ENCODE results near the gene RASAL2.
A peak's percentile ranks its signal among the peaks of the same experiment; 100 is the strongest.

Gene RASAL2

DNA sequence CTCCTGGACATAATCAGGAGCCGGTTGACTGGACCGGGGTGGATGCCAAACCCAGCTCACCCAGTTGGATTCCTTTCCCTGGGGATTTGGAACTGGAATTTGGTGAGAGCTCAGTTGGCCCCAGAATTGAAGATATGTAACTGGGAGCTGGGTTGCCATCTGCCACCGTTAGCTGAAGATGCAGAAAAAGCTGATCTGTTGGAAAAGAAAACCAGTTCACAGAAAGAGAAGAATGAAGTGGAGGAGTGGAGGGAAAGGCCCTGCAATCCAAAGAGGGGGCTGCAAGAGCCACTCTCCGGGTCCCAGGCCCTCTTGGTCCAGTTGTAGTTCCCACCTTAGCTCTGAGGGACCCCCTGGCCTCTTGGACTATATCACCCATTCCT is 435.0 kb downstream of the RASAL2 start:
- no peak for DNase-seq

DNA sequence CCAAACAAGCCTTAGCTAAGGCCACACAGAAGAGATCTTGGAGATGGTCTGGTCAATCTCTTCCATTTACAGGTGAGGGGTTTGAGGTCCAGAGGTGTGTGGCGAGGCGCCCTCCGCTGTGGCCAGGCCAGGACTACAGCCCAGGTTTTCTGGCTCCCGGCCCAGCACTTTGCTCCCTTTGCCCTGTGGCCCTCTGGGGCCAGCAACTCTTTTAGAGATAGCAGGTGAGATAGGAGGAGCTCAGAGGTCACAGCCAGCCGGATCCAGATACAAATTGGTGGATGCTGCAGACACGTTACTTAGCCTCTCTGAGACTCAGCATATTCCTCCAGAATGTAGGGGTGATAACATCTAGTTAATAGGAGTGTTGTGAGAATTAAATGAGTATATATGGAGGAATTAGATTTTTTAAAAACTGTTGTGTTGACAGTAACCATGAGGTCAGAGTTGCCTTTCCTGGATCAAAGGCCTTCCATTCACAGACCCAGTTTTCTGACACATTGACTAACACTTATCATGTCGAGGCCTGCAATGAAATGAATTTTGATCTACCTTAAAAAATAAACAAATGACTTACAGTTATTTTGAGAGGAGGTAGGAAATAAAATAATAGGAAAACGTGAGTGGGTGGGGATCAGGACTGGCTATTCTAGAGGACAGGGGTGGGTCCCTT is 435.6 kb downstream of the RASAL2 start:
- DNase-seq: no peak

DNA sequence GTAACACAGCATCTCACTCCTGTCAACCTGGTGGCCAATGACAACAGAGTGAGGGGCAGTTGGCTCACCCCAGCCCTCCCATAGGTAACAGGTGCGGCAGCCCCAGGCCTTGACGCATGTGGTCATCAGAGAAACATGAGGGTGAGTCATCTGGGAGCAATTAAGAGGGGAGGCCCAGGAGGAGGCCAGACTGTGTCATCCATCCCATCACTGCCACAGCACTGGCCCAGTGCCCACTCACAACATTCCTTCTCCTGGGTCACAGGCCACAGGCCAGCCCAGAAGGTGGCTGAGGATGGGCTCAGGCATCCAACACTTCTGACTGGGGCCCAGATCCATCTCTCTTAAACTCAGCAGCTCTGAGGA is 436.1 kb downstream of the RASAL2 start:
- DNase-seq: no peak

DNA sequence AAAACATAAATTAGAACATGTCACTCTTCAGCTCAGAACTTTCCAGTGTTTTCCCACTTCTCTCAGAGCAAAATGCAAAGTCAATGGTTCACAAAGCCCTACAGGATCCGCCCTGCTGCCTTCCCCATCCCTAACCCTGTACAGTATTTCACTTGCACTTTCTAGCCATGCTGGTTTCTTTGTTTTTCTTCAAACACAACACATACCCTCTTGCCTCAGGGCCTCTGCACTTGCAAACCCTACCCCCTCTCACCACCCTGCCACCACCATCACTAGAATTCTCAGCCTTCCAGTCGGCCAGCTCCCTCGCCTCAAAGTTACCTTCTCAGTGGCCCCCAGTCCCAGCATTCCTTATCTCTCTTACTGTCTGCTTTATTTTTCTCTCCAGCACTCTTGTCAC is 436.6 kb downstream of the RASAL2 start:
- no peak for DNase-seq

DNA sequence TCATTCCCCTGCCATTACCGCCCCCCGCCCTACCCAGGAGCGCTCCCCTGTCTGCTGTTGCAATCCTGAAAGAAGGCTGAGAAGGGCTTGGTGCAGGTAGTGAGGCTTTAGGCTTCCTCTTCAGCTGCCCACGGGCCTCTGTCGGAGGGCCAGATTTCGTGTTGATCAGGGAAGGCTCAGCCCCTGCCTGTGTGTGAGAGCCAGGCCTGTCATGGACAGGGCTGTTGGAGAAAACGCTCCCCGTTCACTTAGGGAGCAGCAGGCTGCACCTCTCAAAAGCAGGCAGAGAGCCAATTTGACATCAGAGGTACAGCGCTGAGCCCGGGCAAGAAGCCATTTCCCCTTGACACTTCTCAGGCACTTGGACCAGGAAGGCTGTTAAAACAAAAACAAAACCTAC is 438.0 kb downstream of the RASAL2 start:
- DNase-seq: no peak

DNA sequence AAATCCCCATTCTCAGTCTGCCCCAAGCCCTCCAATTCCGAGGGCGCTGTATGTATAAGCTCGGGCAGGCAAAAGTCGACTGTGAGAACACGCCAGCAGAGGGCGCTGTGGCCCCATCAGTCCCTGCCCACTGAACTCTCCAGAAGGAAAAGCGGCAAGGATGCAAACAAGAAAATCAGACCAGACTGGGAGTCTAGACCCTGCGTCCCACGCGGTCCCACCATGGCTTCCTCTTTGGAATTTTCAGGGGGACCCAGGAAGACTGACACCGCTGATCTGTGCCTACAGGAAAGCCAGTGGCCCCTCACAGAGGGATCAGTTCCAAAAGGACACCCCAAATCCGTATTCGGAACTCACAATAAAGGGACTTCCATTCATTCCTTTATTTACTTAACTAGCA is 438.5 kb downstream of the RASAL2 start:
- DNase-seq: peak; percentile 61

DNA sequence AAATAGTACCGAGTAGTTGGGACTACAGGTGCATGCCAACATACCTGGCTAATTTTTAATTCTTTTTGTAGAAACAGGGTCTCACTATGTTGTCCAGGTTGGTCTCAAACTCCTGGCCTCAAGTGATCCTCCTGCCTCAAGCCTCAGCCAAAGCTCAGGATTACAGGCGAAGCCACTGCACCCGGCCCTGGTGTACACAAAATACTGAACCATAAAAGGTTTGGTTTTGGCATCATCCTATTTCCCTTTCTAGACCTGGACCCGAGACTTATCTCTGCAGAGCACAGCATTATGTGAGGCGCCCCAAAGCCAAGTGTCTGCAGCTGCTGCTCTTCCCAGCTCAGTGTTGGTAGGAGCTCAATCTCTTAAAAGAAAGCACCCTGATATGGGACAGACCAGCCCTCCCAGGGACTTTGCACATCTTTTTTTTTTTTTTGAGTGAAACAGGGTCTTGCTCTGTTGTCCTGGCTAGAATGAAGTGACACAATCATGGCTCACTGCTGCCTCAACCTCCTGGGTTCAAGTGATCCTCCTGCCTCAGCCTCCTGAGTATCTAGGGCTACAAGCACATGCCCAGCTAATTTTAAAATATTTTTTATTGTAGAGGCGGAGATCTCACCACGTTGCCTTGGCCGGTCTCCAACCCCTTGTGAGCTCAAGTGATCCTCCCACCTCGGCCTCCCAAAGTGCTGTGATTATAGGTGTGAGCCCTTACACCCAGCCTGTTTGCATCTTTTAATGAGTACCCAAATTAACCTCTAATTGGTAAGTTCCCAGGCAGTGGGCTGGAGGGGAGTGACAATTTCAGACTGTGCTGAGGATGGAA is 439.4 kb downstream of the RASAL2 start:
- no peak for DNase-seq
